WTC11 (cell line): ENCODE measurements around the gene CCM2L. TPM values are rescaled to one million over a fixed set of nuclear protein-coding genes. Genes with fewer than 3 reads are reported as not detected.

Experiments used
- ATAC-seq: fragments of 200-7000 bp; cut with Tn5 transposase; 2 replicates; pipeline ENCODE4 v1.10.0; 2021; ENCODE audit warnings: mild to moderate bottlenecking, moderate library complexity
- CTCF ChIA-PET: fragments of 300-600 bp; sonication (Branson Sonifier 250); formaldehyde crosslinking; loops from one replicate; lab custom pipeline; 2021; ENCODE audit warnings: antibody characterized with exemption; lab: Charles Lee
- POLR2A ChIA-PET: fragments of 350-600 bp; sonication (Branson Sonifier 250); formaldehyde crosslinking; loops from one replicate; lab custom pipeline; 2021; ENCODE audit warnings: antibody characterized with exemption; lab: Charles Lee
- DNase-seq: peaks from one replicate; pipeline ENCODE4 v3.0.0; 2021; ENCODE audit warnings: low spot score
- H3K27ac Mint-ChIP-seq: 2 replicates; pipeline ENCODE4 v1.8.0; 2021; ENCODE audit warnings: mixed read lengths
- H3K27me3 Mint-ChIP-seq: 2 replicates; pipeline ENCODE4 v1.8.0; 2021; ENCODE audit warnings: low read depth, mild to moderate bottlenecking, moderate library complexity, mixed read lengths
- H3K36me3 Mint-ChIP-seq: 2 replicates; pipeline ENCODE4 v1.8.0; 2021; ENCODE audit warnings: mixed read lengths
- H3K4me1 Mint-ChIP-seq: 2 replicates; pipeline ENCODE4 v1.8.0; 2022; ENCODE audit warnings: mixed read lengths
- H3K4me3 Mint-ChIP-seq: 2 replicates; pipeline ENCODE4 v1.8.0; 2021; ENCODE audit warnings: mild to moderate bottlenecking, moderate library complexity, mixed read lengths
- H3K9me3 Mint-ChIP-seq: 2 replicates; pipeline ENCODE4 v1.8.0; 2021; ENCODE audit warnings: mixed read lengths
- CBFB ChIP-seq: sonication (generic); formaldehyde crosslinking; IDR thresholded peaks from 2 replicates; pipeline ENCODE4 v1.8.1; 2022; ENCODE audit warnings: mild to moderate bottlenecking, low read depth, missing genetic modification reagents
- CREB1 ChIP-seq: sonication (generic); formaldehyde crosslinking; IDR thresholded peaks from 2 replicates; pipeline ENCODE4 v1.8.0; 2023; ENCODE audit warnings: mild to moderate bottlenecking, missing genetic modification reagents
- CREM ChIP-seq: sonication (generic); formaldehyde crosslinking; IDR thresholded peaks from 2 replicates; pipeline ENCODE4 v1.8.1; 2022; ENCODE audit warnings: mild to moderate bottlenecking, missing genetic modification reagents, moderate library complexity
- EMX1 ChIP-seq: fragments of 250-450 bp; sonication (Bioruptor Pico); IDR thresholded peaks from 2 replicates; pipeline ENCODE4 v1.8.0; 2021; ENCODE audit warnings: mild to moderate bottlenecking
- HMGXB4 ChIP-seq: sonication (generic); formaldehyde crosslinking; IDR thresholded peaks from 2 replicates; pipeline ENCODE4 v1.8.1; 2023; ENCODE audit warnings: mild to moderate bottlenecking, moderate library complexity, missing genetic modification reagents
- MAX ChIP-seq: sonication (generic); formaldehyde crosslinking; IDR thresholded peaks from 2 replicates; pipeline ENCODE4 v1.8.0; 2022; ENCODE audit warnings: mild to moderate bottlenecking, missing genetic modification reagents
- MXD4 ChIP-seq: fragments of 250-450 bp; sonication (Bioruptor Pico); IDR thresholded peaks from 2 replicates; pipeline ENCODE4 v1.8.0; 2021; ENCODE audit warnings: mild to moderate bottlenecking, moderate library complexity, borderline replicate concordance
- NR1H2 ChIP-seq: sonication (generic); formaldehyde crosslinking; IDR thresholded peaks from 2 replicates; pipeline ENCODE4 v1.9.0; 2021; ENCODE audit warnings: mild to moderate bottlenecking, moderate library complexity, missing genetic modification reagents
- NR2C2 ChIP-seq: sonication (generic); formaldehyde crosslinking; IDR thresholded peaks from 2 replicates; pipeline ENCODE4 v1.8.0; 2022; ENCODE audit warnings: mild to moderate bottlenecking, missing genetic modification reagents
- OVOL2 ChIP-seq: fragments of 250-450 bp; sonication (Bioruptor Pico); IDR thresholded peaks from 2 replicates; pipeline ENCODE4 v1.9.0; 2021; ENCODE audit warnings: mild to moderate bottlenecking, borderline replicate concordance
- RORB ChIP-seq: fragments of 250-450 bp; sonication (Bioruptor Pico); IDR thresholded peaks from 2 replicates; pipeline ENCODE4 v1.9.0; 2021; ENCODE audit warnings: mild to moderate bottlenecking
- SMAD3 ChIP-seq: sonication (generic); formaldehyde crosslinking; IDR thresholded peaks from 2 replicates; pipeline ENCODE4 v1.8.0; 2022; ENCODE audit warnings: missing genetic modification reagents, mild to moderate bottlenecking, borderline replicate concordance
- SP1 ChIP-seq: sonication (generic); formaldehyde crosslinking; conservative IDR thresholded peaks from 2 replicates; pipeline ENCODE4 v1.8.1; 2022; ENCODE audit warnings: missing genetic modification reagents
- TCF7 ChIP-seq: sonication (generic); formaldehyde crosslinking; IDR thresholded peaks from 2 replicates; pipeline ENCODE4 v1.8.0; 2022; ENCODE audit warnings: mild to moderate bottlenecking, low read depth, missing genetic modification reagents, moderate library complexity
- TEAD1 ChIP-seq: sonication (generic); formaldehyde crosslinking; IDR thresholded peaks from 2 replicates; pipeline ENCODE4 v1.8.0; 2022; ENCODE audit warnings: mild to moderate bottlenecking, missing genetic modification reagents
- ZNF396 ChIP-seq: fragments of 250-450 bp; sonication (Bioruptor Pico); IDR thresholded peaks from 2 replicates; pipeline ENCODE4 v1.8.0; 2021; ENCODE audit warnings: mild to moderate bottlenecking, moderate library complexity, borderline replicate concordance
- total RNA-seq: library from RNA; stranded (reverse); gene quantifications from 3 replicates; pipeline ENCODE4 v1.2.3, GENCODE V29; 2021
- TF ChIP-seq, protein P1 (sequence below): sonication (generic); formaldehyde crosslinking; IDR thresholded peaks from 2 replicates; pipeline ENCODE4 v1.8.1; 2022; ENCODE audit warnings: missing genetic modification reagents, borderline replicate concordance
- TF ChIP-seq, protein P2 (sequence below): sonication (generic); formaldehyde crosslinking; IDR thresholded peaks from 2 replicates; pipeline ENCODE4 v1.8.1; 2022; ENCODE audit warnings: mild to moderate bottlenecking, missing genetic modification reagents, moderate library complexity, borderline replicate concordance
- TF ChIP-seq, protein P3 (sequence below): sonication (generic); formaldehyde crosslinking; IDR thresholded peaks from 2 replicates; pipeline ENCODE4 v1.8.0; 2023; ENCODE audit warnings: missing genetic modification reagents
- TF ChIP-seq, protein P4 (sequence below): sonication (generic); formaldehyde crosslinking; conservative IDR thresholded peaks from 2 replicates; pipeline ENCODE4 v1.8.1; 2023; ENCODE audit warnings: mild to moderate bottlenecking, low read depth, missing genetic modification reagents, moderate library complexity

CCM2L gene
- total RNA-seq, 1 experiment from 2014 or later, result 7.8 TPM

- TF ChIP-seq SMAD3 (CRISPR knock-in tag), result no peak
- no peak for TF ChIP-seq CREB1 (CRISPR knock-in tag)
- TF ChIP-seq CBFB (CRISPR knock-in tag), result no peak
- TF ChIP-seq CREM (CRISPR knock-in tag), result no peak
- TF ChIP-seq, protein P1, sequence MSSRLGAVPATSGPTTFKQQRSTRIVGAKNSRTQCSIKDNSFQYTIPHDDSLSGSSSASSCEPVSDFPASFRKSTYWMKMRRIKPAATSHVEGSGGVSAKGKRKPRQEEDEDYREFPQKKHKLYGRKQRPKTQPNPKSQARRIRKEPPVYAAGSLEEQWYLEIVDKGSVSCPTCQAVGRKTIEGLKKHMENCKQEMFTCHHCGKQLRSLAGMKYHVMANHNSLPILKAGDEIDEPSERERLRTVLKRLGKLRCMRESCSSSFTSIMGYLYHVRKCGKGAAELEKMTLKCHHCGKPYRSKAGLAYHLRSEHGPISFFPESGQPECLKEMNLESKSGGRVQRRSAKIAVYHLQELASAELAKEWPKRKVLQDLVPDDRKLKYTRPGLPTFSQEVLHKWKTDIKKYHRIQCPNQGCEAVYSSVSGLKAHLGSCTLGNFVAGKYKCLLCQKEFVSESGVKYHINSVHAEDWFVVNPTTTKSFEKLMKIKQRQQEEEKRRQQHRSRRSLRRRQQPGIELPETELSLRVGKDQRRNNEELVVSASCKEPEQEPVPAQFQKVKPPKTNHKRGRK, result no peak
- TF ChIP-seq TCF7 (CRISPR knock-in tag), result no peak
- TF ChIP-seq, all 79 proteins: peak for 0
These were observed 6.9 kb upstream of the CCM2L start (continued) for GRCh38 chr20:32003325-32003724.

DNA sequence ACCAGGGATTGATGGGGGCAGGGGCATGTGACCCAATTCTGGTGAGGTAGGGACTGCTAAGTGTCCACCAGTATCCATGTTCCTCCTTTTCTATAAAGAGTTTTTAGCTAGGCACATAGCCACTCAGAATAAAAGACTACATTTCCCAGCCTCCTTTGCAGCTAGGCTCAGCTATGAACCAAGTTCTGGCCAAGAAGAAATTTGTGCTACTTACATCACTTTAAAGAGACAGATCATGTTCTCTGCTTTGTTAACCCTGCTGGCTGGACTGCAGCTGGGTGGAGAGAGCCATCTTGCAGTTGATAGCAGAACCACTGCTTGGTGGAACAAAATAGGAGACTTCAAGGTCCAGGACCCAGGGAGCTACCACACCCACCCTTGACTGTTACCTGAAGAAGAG is 5.3 kb upstream of the CCM2L start:
- H3K27me3 Mint-ChIP-seq, result peaks cover 4% of the 10 kb centered on the region; the same call in 1 of the 2 replicates
- H3K4me1 Mint-ChIP-seq, result peaks cover 28% of the 10 kb centered on the region
- no peaks in the 10 kb centered on the region for H3K9me3 Mint-ChIP-seq
- no peak overlapping the region for H3K27ac Mint-ChIP-seq
- H3K36me3 Mint-ChIP-seq, result no peaks in the 10 kb centered on the region
- no peak overlapping the region for H3K4me3 Mint-ChIP-seq
- ATAC-seq, result no peak
- no peak for DNase-seq
- TF ChIP-seq RORB (CRISPR knock-in tag) (no peak), NR2C2 (no peak), EMX1 (CRISPR knock-in tag) (no peak), HMGXB4 (CRISPR knock-in tag) (no peak), TCF7 (CRISPR knock-in tag) (no peak), NR1H2 (CRISPR knock-in tag) (no peak), ZNF396 (CRISPR knock-in tag) (no peak), TEAD1 (CRISPR knock-in tag) (no peak), SP1 (CRISPR knock-in tag) (no peak), MAX (CRISPR knock-in tag) (no peak), OVOL2 (CRISPR knock-in tag) (no peak), SMAD3 (CRISPR knock-in tag) (no peak), MXD4 (CRISPR knock-in tag) (no peak)
- TF ChIP-seq, protein P2, sequence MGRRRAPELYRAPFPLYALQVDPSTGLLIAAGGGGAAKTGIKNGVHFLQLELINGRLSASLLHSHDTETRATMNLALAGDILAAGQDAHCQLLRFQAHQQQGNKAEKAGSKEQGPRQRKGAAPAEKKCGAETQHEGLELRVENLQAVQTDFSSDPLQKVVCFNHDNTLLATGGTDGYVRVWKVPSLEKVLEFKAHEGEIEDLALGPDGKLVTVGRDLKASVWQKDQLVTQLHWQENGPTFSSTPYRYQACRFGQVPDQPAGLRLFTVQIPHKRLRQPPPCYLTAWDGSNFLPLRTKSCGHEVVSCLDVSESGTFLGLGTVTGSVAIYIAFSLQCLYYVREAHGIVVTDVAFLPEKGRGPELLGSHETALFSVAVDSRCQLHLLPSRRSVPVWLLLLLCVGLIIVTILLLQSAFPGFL, result no peak
- TF ChIP-seq, protein P3, sequence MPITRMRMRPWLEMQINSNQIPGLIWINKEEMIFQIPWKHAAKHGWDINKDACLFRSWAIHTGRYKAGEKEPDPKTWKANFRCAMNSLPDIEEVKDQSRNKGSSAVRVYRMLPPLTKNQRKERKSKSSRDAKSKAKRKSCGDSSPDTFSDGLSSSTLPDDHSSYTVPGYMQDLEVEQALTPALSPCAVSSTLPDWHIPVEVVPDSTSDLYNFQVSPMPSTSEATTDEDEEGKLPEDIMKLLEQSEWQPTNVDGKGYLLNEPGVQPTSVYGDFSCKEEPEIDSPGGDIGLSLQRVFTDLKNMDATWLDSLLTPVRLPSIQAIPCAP (CRISPR knock-in tag), result no peak
- TF ChIP-seq, protein P4, sequence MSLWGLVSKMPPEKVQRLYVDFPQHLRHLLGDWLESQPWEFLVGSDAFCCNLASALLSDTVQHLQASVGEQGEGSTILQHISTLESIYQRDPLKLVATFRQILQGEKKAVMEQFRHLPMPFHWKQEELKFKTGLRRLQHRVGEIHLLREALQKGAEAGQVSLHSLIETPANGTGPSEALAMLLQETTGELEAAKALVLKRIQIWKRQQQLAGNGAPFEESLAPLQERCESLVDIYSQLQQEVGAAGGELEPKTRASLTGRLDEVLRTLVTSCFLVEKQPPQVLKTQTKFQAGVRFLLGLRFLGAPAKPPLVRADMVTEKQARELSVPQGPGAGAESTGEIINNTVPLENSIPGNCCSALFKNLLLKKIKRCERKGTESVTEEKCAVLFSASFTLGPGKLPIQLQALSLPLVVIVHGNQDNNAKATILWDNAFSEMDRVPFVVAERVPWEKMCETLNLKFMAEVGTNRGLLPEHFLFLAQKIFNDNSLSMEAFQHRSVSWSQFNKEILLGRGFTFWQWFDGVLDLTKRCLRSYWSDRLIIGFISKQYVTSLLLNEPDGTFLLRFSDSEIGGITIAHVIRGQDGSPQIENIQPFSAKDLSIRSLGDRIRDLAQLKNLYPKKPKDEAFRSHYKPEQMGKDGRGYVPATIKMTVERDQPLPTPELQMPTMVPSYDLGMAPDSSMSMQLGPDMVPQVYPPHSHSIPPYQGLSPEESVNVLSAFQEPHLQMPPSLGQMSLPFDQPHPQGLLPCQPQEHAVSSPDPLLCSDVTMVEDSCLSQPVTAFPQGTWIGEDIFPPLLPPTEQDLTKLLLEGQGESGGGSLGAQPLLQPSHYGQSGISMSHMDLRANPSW (CRISPR knock-in tag), result no peak
- ChIA-PET POLR2A (interaction anchor here (0.7 kb wide), 1 partner anchor 57 kb away, joined by 3 read pairs; no protein-coding TSS in a partner anchor), CTCF (interaction anchor here (0.9 to 1.9 kb wide), 7 partner anchors 13 to 182 kb away, joined by 3 to 9 read pairs (median 4); partner anchors contain the start of gene PDRG1)
